ENCODE measurements around the gene HDAC4. TPM values are rescaled to one million over a fixed set of nuclear protein-coding genes. Genes with fewer than 3 reads are reported as not detected.
A peak's percentile ranks its signal among the peaks of the same experiment; 100 is the strongest.

The HDAC4 gene
- total RNA-seq, 1 experiment from 2014 or later, result 32.0 TPM

DNA sequence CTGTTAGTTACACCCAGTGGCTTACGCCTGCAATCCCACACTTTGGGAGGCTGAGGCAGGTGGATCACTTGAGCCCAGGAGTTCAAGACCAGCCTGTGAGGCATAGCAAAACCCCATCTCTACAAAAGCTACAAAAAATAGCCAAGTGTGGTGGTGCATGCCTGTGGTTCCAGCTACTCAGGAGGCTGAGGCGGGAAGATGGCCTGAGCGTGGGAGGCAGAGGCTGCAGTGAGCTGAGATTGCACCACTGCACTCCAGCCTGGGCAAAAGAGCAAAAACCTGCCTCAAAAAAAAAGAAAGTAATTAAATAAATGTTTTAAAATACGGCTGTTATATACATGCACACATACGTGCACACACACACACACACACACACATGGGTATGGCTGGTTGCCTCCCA lies 194.8 kb downstream of the HDAC4 start:
- Histone ChIP-seq H3K27ac (ENCODE audit: insufficient read length, low read depth, low read length) (no peak overlapping the region), H4K5ac (ENCODE audit: insufficient read length, low read depth, low read length) (no peak overlapping the region), H3K14ac (ENCODE audit: insufficient read depth, low read length) (no peak overlapping the region), H3K9ac (ENCODE audit: extremely low read depth, insufficient read length, low read length) (no peak overlapping the region), H2BK5ac (ENCODE audit: insufficient read length, low read length) (no peak overlapping the region), H3K4ac (ENCODE audit: low read depth, low read length) (no peak overlapping the region), H3K23me2 (ENCODE audit: insufficient read length, low read depth, low read length, poor library complexity, severe bottlenecking) (no peaks in the 10 kb centered on the region), H2BK120ac (ENCODE audit: low read depth, low read length, poor library complexity, severe bottlenecking) (no peak overlapping the region), H2BK20ac (ENCODE audit: low read depth, low read length, poor library complexity, severe bottlenecking) (no peak overlapping the region), H3K79me2 (ENCODE audit: insufficient read depth, low read length) (no peaks in the 10 kb centered on the region), H3K56ac (ENCODE audit: insufficient read length, low read depth, low read length) (no peak overlapping the region), H4K20me1 (ENCODE audit: control insufficient read depth, insufficient read depth, insufficient read length) (no peaks in the 10 kb centered on the region), H2BK12ac (ENCODE audit: insufficient read length, low read depth, low read length) (no peak overlapping the region), H3K23ac (ENCODE audit: insufficient read length, low read depth, low read length) (no peak overlapping the region), H3K4me1 (ENCODE audit: insufficient read depth, low read length) (no peaks in the 10 kb centered on the region; the same call in 1 of the 2 replicates), H4K8ac (replicated peaks; ENCODE audit: insufficient read length, low read depth, low read length) (no peak overlapping the region), H2BK15ac (ENCODE audit: low read depth, low read length) (no peak overlapping the region), H3T11ph (ENCODE audit: low read length) (no peak overlapping the region), H3K27me3 (ENCODE audit: insufficient read depth, low read length) (no peaks in the 10 kb centered on the region), H3K18ac (ENCODE audit: insufficient read length, low read depth, low read length) (no peak overlapping the region), H2AK5ac (ENCODE audit: insufficient read length, low read length) (no peak overlapping the region), H3K9me3 (ENCODE audit: control insufficient read depth, low read depth, low read length) (no peaks in the 10 kb centered on the region), H4K91ac (ENCODE audit: insufficient read length, low read depth, low read length) (no peak overlapping the region), H3K79me1 (ENCODE audit: insufficient read depth, low read depth, low read length, poor library complexity, severe bottlenecking) (peaks cover 5% of the 10 kb centered on the region), H3K4me2 (ENCODE audit: insufficient read depth, insufficient read length, low read length) (no peak overlapping the region), H2AFZ (ENCODE audit: low read length) (no peak overlapping the region)
- no peaks in the 10 kb centered on the region; a peak in 1 of 7 replicates for H3K36me3 Mint-ChIP-seq (ENCODE audit: insufficient read depth in 1 of 3, low read depth in 3 of 3)
- no peak overlapping the region for H3K4me3 Mint-ChIP-seq
- no peaks in the 10 kb centered on the region for H3K9me3 Mint-ChIP-seq
- 0 out of 7 replicates have a peak overlapping the region, but pooled peaks of 1 of the 3 experiments have one; percentile 12 for H3K27ac Mint-ChIP-seq
- H3K27me3 Mint-ChIP-seq (ENCODE audit: low read depth), result no peaks in the 10 kb centered on the region
- no CpG with 5 or more reads among the region's 5 CpGs for WGBS (ENCODE audit: extremely low coverage, insufficient read length, low lambda C conversion rate)
- H3K4me1 Mint-ChIP-seq, result peaks cover 45 to 52% of the 10 kb centered on the region in 2 experiments
- DNase-seq, result no peak
- TF ChIP-seq, protein P1, sequence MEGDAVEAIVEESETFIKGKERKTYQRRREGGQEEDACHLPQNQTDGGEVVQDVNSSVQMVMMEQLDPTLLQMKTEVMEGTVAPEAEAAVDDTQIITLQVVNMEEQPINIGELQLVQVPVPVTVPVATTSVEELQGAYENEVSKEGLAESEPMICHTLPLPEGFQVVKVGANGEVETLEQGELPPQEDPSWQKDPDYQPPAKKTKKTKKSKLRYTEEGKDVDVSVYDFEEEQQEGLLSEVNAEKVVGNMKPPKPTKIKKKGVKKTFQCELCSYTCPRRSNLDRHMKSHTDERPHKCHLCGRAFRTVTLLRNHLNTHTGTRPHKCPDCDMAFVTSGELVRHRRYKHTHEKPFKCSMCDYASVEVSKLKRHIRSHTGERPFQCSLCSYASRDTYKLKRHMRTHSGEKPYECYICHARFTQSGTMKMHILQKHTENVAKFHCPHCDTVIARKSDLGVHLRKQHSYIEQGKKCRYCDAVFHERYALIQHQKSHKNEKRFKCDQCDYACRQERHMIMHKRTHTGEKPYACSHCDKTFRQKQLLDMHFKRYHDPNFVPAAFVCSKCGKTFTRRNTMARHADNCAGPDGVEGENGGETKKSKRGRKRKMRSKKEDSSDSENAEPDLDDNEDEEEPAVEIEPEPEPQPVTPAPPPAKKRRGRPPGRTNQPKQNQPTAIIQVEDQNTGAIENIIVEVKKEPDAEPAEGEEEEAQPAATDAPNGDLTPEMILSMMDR (conservative IDR thresholded peaks at IDR 0.05), result no peak
